OCI-LY7 (cell line): ENCODE results near the gene ADPRS.

Source experiments
- CTCF ChIP-seq: fragments of 200-600 bp; sonication (generic); conservative IDR thresholded peaks from 2 replicates; pipeline ENCODE4 v1.5.1; 2014; ENCODE audit warnings: mild to moderate bottlenecking, antibody characterized with exemption, low read length, moderate library complexity, mixed read lengths
- EZH2phosphoT487 ChIP-seq: fragments of 200-600 bp; sonication (generic); IDR thresholded peaks from 2 replicates; pipeline ENCODE4 v1.6.1; 2018; ENCODE audit warnings: low read depth, borderline replicate concordance, mild to moderate bottlenecking, mixed run types, antibody characterized with exemption, low read length, moderate library complexity, mixed read lengths

GRCh38 chr1:36095760-36096405, 7.2 kb downstream of the ADPRS start:
- TF ChIP-seq CTCF (no peak), EZH2phosphoT487 (no peak)
